GM19025 (cell line): ENCODE results near the gene PLEKHA5.

Source experiments
- ATAC-seq: cut with Tn5 transposase; IDR thresholded peaks from one replicate; pipeline ENCODE4 v1.9.1; 2021; ENCODE audit warnings: mild to moderate bottlenecking, low read depth, moderate library complexity; ENCODE audit not compliant: unreplicated experiment

Gene PLEKHA5

DNA sequence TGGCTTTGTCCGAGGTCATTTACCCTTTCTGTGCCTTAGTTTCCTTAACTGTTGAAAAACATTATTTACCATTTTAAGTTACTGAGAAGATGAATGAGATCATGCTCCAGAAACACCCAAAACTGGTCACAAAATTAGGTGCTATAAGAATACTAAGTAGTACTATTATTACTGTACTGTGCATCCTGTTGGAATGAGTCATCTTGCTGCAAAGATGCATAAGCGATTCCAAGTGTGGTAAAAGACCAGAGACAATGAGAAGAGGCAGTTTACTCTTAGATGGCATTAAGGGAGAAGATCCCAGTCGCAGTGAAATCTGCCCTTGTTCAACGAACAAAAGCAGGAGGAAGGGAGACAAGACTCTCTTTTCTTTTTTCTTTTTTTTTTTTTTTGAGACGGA lies 4.2 kb upstream of the PLEKHA5 start:
- no peak for ATAC-seq

DNA sequence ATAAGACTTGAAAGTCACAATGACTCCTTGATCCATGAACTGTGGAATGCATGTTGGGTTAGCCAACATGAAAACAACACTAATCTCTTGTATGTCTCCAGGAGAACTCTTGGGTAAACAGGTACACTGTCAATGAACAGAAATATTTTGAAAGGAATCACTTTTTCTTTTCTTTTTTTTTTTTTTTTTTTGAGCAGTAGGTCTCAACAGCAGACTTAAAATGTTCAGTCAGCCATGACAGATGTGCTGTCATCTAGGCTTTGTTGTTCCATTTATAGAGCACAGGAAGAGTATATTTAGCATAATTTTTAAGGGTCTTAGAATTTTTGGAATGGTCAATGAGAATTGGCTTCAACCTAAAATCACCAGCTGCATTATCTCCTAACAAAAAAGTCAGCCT lies 2.3 kb upstream of the PLEKHA5 start:
- ATAC-seq = no peak

DNA sequence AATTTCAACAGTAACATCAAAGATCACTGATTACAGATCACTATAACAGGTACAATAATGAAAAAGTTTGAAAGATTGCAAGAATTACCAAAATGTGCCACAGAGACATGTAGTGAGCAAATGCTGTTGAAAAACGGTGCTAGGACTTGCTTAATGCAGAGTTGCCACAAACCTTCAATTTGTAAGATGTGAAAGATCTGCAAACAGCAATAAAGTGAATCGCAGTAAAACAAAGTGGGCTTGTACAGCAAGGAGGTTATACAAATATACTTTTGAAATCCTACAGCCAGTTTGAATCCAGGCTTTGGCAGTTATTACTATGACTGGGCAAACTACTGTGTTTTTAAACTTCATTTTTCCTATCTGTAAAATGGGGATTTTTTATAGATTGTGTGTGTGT lies 1.0 kb upstream of the PLEKHA5 start:
- no peak for ATAC-seq

DNA sequence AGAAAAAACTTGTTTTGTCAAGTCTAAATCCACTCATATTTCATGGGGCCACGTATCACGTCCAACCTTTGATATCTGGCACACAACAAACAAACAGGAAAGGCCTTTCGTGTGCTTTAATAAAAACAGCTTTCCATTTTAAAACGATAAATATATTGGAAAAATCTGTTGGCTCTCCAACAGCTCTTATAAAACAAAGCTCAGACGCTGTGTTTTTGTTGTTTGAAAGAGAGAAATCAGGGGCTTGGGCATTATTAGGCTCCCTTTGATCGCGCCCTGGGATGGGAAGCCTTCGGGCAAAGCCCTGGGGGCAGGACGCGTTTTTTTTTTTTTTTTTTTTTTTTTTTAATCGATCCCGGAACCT lies 429 bp upstream of the PLEKHA5 start:
- ATAC-seq = no peak

DNA sequence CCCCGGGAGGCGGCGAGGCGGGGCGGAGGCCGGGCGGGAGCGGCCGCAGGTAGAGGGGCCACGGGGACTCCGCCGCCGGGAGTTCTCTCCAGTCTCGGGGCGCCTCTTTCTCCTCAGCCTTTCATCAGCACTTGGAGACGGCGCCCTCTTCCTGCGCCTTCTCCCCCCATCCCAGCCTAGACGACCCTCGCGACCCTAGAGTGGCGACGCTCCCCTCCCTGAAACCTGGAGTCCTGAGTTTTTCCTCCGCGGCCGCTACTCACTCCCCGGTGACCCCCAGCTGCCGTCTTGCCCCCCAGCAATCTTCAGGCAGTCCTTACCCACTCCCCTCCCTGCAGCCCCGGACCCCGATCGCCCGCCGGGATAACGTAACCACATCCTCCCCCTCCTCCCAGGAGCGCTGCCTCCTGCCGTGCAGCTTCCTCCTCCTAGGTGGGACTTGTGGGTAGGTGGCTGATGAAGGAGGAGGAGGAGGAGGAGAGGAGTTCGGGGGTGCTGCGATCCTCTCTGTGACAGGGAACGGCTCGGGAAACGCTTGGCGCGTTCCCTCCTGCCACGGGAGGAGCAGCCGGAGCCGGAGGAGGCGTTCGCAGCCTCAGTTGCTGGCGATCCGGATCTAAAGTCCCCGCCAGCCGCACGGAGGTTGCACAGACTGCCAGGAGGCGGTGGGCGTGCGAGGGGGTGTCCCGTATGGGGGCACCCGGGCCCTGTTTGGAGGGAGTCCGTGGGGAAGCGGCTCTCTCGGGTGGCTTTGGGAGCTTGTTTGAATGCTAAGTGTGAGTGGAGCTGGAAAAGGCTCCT lies 891 bp downstream of the PLEKHA5 start:
- ATAC-seq = no peak

DNA sequence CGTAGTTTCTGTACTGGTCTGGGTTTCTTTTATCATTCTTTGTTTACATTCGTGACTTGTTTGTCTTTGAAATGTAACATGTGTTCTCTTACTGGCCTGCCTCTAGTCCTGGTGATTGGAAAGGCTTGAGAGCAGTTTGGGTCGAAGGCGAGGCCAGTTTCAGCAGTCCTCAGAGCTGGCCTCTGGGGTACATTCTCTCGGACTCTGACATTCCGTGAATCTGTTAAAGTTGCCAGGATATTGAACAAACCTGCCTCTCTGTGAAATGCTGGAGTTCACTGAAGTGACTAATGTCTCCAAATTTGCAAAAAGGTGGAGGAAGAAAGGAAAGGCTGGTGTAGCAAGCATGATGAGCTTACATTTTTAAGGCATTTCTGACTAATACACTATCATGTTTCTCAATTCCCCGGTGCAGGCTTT lies 1.5 kb downstream of the PLEKHA5 start:
- ATAC-seq = no peak

DNA sequence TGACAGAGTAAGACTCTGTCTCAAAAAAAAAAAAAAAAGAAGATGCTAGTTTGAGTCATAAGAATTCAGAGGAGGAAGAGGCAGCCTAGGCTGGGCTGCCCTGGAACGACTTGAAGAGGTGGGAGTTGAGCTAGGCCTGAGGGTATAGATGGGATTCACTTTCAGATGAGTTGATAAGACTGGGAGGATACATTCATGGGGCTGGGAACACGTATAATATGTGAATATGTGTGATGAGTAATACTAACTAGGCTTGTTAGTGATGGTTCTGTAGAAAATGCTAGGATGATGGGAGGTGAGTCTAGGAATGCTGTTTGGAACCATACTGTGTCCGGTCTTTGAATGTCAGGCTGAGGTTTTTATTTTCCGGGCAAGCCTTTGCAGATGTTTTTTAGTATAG lies 9.0 kb downstream of the PLEKHA5 start:
- ATAC-seq = no peak

DNA sequence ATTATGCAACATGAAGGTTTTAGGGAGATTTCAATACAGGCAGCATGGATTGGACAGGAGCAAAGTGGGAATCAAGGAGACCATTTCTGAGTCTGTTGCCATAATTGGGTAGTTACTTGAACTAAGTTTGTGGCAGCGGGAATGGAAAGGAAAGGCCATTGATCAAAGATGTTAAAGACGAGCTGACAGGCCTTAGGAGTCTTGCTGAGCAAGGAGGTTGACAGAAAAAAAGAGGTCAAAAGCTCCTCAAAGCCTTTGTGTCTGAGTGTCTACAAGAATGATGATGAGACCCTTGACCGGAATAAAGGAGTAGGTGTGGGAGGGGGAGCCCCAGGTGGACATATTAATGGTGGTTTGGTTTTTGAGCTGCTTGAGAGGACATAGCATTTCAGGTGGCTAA lies 9.4 kb downstream of the PLEKHA5 start:
- no peak for ATAC-seq

DNA sequence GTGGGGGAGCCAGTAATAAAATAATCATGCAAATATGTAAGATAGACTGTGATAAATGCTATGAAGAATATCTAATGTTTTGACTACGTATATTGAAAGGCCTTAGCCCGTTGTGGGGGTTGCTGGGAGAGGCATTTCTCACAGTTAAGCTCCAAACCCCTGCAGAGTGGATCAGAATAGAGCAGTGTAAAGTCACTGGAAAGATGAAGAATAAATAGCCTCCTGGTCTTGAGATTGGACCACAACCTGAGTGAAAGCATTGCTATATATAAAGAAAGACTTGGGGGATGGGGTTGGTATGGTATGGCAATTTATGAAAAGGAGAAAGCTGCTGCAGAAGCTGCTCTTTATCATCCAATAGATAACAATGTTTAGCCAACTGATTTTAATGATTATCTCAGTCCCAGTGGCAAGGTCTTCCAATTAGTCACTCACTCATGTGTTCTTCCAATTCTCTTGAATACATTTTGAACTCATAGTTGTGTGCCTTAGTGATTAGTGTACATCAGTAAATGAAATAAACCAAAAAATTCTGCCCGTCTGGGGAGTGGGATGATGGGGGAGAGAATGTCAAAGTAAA lies 10.2 kb downstream of the PLEKHA5 start:
- no peak for ATAC-seq

DNA sequence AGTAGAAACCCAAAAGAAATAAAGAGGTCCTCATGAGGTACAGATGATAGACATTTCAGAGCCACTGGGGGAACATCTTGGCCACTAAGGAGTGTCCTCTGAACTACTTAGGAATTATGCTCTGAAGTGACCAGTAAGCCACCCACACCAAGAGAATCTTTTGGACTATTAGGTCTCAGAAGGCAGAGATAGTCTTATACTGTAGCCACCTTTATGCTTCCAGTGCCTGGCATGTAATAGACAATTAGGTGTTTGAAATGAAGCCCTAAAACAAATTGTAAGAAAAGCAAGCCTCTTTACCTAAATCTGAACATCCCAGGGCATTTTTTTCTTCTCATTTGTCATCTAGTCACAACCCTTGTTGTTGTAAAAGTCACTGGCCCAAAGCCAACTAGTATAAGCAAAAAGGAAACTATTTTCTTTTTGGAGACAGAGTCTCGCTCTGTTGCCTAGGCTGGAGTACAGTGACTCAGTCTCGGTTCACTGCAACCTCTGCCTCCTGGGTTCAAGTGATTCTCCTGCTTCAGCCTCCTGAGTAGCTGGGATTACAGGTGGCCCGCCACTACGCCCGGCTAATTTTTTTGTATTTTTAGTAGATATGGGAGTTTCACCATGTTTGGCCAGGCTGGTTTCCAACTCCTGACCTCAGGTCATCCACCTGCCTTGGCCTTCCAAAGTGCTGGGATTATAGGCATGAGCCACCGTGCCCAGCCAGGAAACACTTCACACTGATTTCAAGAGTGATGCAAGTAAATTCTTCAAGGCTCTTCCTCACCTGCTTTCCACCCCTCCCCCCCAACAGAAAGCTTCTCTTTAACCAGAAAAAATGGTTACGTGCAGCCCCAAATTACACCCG lies 11.1 kb downstream of the PLEKHA5 start:
- no peak for ATAC-seq

DNA sequence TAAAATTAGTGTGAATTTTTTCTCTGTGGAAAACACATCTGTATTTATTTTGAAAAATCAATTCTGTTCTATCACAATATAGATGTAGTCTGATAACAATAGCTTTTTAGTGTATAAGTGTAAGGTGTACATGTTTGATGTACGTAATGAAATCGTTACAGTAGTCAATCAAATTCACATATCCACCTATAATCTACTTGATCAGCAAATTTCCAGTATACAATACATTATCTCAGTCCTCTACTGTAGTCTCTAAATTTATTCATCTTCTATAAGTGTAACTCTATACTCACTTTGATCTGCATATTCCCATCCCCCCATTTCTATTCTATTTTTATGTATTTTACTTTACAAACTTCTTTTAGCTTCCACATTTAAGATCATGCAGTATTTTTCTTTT lies 13.0 kb downstream of the PLEKHA5 start:
- ATAC-seq = no peak

DNA sequence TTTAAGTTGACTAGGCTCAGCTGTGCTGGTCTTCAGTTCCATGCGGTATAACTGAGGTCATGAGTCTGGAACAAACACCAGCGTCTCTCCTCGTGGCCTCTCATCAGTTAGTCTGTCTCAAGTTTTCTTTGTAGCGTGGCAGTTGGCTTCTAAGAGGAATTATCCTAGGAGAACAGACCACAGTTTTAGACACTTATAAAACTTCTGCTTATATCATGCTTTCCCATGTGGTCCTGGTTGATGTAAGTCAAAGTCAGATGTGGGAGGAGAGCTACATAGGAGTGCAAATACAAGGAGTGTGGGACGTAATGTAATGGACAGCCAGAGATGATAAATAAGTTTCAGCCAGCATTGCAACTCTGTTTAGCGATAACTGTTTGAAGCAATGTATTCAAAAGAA lies 14.8 kb downstream of the PLEKHA5 start:
- ATAC-seq = no peak

DNA sequence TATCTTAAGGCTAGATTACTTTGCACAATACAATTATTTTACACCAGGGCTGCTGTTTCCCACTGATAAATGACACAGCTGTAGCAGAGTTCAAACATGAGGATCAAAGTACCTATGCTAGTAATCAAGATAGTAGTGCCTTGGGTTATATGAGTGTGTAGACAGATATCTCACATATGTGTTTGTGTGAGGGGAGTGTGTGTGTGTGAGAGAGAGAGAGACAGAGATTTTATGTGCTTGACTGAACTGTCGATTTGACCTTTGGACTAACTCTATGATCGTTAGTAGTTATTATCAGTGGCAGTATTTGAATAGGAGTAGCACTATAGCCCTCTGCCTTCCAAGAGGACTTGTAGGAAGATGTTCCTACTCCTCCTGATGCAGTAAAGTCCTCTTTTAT lies 15.5 kb downstream of the PLEKHA5 start:
- no peak for ATAC-seq

DNA sequence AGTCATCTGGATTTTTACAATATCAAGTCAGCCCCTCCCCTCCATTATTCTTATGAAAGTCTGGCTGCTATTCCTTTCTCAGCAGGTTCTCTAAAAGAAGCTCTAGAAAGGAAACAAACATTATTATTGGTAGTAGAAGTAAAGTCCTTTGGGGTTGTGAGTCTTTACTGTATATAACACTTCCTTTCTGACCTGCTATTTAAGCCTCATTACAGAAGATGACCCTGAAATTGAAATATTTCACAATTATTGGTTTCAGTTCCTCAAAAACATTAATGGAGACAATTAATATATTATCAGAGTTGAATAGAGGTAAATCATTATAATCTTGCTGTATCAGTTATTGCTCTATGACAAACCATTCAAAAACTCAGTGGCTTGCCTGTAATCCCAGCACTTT lies 19.3 kb downstream of the PLEKHA5 start:
- no peak for ATAC-seq

DNA sequence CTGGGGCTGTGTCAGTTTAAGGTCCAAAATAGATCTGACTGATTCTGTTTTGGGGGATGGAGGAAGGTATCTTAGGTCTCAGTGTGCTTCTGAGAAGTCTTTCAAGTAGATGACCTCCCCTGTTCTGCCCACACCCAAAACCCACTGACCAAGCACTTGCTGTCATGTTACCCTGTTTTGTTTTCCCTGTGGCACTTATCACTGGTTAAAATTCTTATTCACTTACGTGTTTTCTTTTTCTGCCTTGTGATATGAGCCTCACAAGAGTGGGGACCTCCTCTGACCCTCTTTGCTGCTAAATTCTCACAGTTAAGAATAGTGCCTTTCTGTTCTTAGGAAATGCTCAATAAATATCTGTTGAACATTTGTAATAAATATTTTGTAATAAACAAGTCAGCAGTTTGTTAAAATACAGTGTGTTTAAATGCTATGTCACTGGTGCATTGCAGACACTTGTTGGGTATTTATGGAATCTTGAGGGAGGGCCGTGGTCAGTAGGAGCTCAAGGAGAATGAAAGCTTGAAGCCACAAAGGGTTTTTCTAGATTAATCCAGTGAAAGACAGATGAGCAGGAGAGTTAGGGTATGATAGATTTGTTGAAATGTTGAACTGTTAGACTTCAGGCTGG lies 20.9 kb downstream of the PLEKHA5 start:
- no peak for ATAC-seq

DNA sequence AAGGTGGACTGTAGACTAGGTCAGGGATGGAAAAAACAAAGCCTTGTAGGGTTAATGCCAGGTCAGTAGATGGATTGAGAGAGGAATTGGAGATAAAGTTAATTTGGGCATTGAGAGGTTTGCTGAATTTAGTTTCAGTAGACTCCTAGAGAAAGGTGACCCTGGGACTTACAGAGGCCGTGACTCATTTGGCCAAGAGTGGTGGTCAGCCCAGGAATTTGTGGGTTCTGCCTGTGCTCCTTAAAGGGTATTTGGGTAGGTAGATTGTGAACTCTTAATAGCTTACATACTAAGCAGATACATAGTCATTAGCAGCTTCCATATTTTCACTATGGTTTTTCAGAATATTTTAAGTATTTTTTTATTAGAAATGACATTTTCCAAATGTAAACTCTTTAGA lies 21.8 kb downstream of the PLEKHA5 start:
- ATAC-seq = no peak

DNA sequence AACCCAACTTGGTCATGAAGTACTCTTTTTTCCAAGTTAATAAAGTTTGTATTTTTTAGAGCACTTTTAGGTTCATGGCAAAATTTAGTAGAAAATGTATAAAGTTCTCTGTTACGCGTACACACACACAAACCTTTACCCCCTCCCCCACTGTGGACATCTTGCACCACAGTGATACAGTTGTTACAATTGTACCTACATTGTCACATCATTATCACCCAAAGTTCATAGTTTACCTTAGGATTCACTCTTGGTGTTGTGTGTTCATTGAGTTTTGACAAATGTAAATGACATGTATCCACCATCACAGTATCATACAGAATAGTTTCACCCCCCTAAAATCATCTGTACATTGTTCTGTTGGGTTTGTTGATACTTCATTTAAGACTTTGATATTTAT lies 23.9 kb downstream of the PLEKHA5 start:
- no peak for ATAC-seq

DNA sequence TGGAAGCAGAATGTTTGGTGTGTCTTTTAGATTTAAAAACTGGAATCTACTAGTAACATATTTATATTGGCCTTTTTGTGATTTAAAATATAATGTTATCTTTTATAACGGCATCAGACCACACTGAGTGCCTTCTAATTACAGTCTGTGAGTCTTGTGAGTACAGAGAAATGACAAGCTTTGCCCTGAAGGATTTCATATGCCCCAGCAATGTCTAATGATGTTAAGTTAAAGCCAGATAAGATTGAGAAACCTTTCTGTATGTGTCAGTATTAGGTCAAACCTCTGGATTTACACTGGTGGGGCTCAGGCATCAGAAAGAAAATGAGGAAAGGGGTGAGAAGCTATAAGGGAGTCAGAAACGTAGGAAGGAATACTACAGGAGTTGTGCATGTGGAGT lies 25.2 kb downstream of the PLEKHA5 start:
- no peak for ATAC-seq

DNA sequence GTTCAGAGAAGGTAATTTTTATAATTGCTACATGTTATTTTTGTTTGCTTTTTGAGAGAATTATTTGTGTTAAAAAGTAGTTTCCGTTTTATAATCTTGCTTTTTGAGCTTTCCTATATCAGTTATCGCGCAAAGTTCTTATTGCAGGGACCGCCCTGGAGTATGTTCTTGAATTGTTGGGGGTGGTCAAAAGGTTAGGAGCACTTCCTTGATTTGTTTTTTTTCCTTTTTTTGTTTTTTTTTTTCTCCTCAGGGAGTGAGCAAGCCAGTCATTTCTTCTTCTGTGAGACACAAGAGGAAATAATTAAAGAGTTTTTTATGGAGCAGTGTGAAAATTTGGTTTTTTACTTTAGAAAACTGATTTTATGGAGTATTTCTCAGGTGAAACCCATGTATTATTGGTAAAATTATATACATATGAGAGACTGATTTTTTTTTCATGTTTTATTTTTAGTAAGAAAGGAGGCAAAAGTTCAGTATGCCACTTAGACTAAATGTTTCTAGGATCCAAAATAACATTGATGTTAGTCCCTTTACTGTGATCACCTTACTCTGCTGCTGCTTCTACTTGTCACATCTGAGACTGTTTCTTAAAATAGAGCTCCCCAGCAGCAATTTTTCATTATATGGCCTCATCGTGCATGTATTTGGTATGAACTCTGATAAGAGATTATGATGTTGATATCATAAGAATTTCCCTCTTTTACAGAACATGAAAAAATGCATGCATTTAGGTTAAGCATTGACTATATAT lies 26.6 kb downstream of the PLEKHA5 start:
- ATAC-seq = no peak

DNA sequence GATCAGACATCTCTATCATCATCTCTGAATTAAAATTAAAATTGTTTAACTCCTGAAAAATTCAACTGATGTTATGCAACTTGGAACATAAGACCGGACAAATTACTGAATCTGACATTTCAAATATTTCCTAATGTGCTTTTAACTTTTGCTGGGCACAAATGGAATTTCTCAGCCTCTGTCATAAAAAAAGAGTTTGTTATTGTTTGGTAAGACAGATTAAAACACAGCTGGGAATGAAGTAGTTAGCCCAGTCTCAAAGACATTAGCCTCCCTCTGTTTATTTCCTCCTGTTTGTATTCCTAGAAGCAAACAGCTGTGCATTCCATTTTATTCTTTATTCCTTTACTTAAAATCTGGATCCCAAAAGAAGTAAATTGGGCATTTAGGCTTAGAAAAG lies 29.4 kb downstream of the PLEKHA5 start:
- no peak for ATAC-seq
